ENCODE measurements around the gene KAZALD1. TPM values are rescaled to one million over a fixed set of nuclear protein-coding genes. Genes with fewer than 3 reads are reported as not detected.

KAZALD1 gene
- total RNA-seq, 4 donors from 2014 or later: 0.98 to 4.9 (median 3.7) TPM

GRCh38 chr10:101046332-101047238 lies 15.2 kb upstream of the KAZALD1 start:
- no peak for TF ChIP-seq CTCF (IDR thresholded peaks at IDR 0.05; ENCODE audit: low read depth)

- no peak for TF ChIP-seq CTCF (IDR thresholded peaks at IDR 0.05; ENCODE audit: low read depth)
Observed at GRCh38 chr10:101047268-101047667, 14.5 kb upstream of the KAZALD1 start.

GRCh38 chr10:101047961-101048892 lies 13.6 kb upstream of the KAZALD1 start:
- TF ChIP-seq CTCF (IDR thresholded peaks at IDR 0.05; ENCODE audit: low read depth): no peak

- no peak for TF ChIP-seq CTCF (IDR thresholded peaks at IDR 0.05; ENCODE audit: low read depth)
Observed at GRCh38 chr10:101050208-101051069, 11.3 kb upstream of the KAZALD1 start.

- no peak for TF ChIP-seq CTCF (IDR thresholded peaks at IDR 0.05; ENCODE audit: low read depth)
Observed at GRCh38 chr10:101052285-101052684, 9.5 kb upstream of the KAZALD1 start.

- no peak for TF ChIP-seq CTCF (IDR thresholded peaks at IDR 0.05; ENCODE audit: low read depth)
Observed at GRCh38 chr10:101053516-101053915, 8.3 kb upstream of the KAZALD1 start.
